ENCODE measurements around the gene BCAS4. TPM values are rescaled to one million over a fixed set of nuclear protein-coding genes. Genes with fewer than 3 reads are reported as not detected.
A peak's percentile ranks its signal among the peaks of the same experiment; 100 is the strongest.
"Not testable (repeated sequence)": the region's sequence is repeated elsewhere in the genome, so short reads cannot be mapped to it uniquely, and the experiment has no call there.

BCAS4 gene
- total RNA-seq, 1 donor from 2014 or later: 11.4 TPM

- FAIRE-seq: no peak
- DNase-seq (ENCODE audit: low spot score in 2 of 2): peak in 1 of 2 donors; percentile 20
Measured at GRCh38 chr20:50794181-50794845, 548 bp upstream of the BCAS4 start.

- DNase-seq (ENCODE audit: low spot score in 2 of 2): no peak
- no peak for FAIRE-seq
Measured at GRCh38 chr20:50797142-50797541, 2.3 kb downstream of the BCAS4 start.

- FAIRE-seq (no peak), DNase-seq (ENCODE audit: low spot score in 2 of 2) (no peak)
Measured at GRCh38 chr20:50798650-50799049, 3.8 kb downstream of the BCAS4 start.

GRCh38 chr20:50799176-50799889, 4.5 kb downstream of the BCAS4 start:
- no peak for FAIRE-seq

GRCh38 chr20:50799890-50800550, 5.2 kb downstream of the BCAS4 start:
- no peak for DNase-seq (ENCODE audit: low spot score in 2 of 2)

More at GRCh38 chr20:50799176-50799889, 4.5 kb downstream of the BCAS4 start:
- DNase-seq (ENCODE audit: low spot score in 2 of 2): no peak

GRCh38 chr20:50800986-50801746, 6.3 kb downstream of the BCAS4 start:
- not testable (repeated sequence) for FAIRE-seq; DNase-seq (ENCODE audit: low spot score in 2 of 2)

More at GRCh38 chr20:50799890-50800550, 5.2 kb downstream of the BCAS4 start:
- FAIRE-seq: no peak

GRCh38 chr20:50801747-50802125, 6.9 kb downstream of the BCAS4 start:
- DNase-seq (ENCODE audit: low spot score in 2 of 2) (no peak), FAIRE-seq (no peak)

GRCh38 chr20:50802289-50802688, 7.4 kb downstream of the BCAS4 start:
- no peak for DNase-seq (ENCODE audit: low spot score in 2 of 2)
- FAIRE-seq: no peak

GRCh38 chr20:50804437-50805348, 9.8 kb downstream of the BCAS4 start:
- FAIRE-seq (no peak), DNase-seq (ENCODE audit: low spot score in 2 of 2) (no peak)

GRCh38 chr20:50805349-50805684, 10.5 kb downstream of the BCAS4 start:
- DNase-seq (ENCODE audit: low spot score in 2 of 2) (no peak), FAIRE-seq (no peak)

- FAIRE-seq (no peak), DNase-seq (ENCODE audit: low spot score in 2 of 2) (no peak)
Measured at GRCh38 chr20:50806126-50806768, 11.4 kb downstream of the BCAS4 start.

- FAIRE-seq (no peak), DNase-seq (ENCODE audit: low spot score in 2 of 2) (no peak)
Measured at GRCh38 chr20:50810063-50810462, 15.2 kb downstream of the BCAS4 start.

- FAIRE-seq (no peak), DNase-seq (ENCODE audit: low spot score in 2 of 2) (no peak)
Measured at GRCh38 chr20:50810842-50811241, 16.0 kb downstream of the BCAS4 start.

GRCh38 chr20:50813101-50813643, 18.3 kb downstream of the BCAS4 start:
- DNase-seq (ENCODE audit: low spot score in 2 of 2) (no peak), FAIRE-seq (no peak)

GRCh38 chr20:50813801-50814200, 18.9 kb downstream of the BCAS4 start:
- DNase-seq (ENCODE audit: low spot score in 2 of 2) (no peak), FAIRE-seq (no peak)

- FAIRE-seq: no peak
- no peak for DNase-seq (ENCODE audit: low spot score in 2 of 2)
Measured at GRCh38 chr20:50814438-50815161, 19.7 kb downstream of the BCAS4 start.

GRCh38 chr20:50815162-50815989, 20.5 kb downstream of the BCAS4 start:
- DNase-seq (ENCODE audit: low spot score in 2 of 2) (peak in 1 of 2 donors; percentile 35), FAIRE-seq (no peak)
